Neural cell (in vitro differentiated cells): ENCODE data around the gene ACYP2.

ENCODE experiments used
- EP300 ChIP-seq: fragments of 450-650 bp; conservative IDR thresholded peaks from 2 replicates; pipeline ENCODE4 v1.6.1; 2014; ENCODE audit warnings: antibody characterized with exemption, mild to moderate bottlenecking, moderate library complexity; ENCODE audit not compliant: poor library complexity, severe bottlenecking
- EZH2 ChIP-seq: fragments of 200-600, 300-800 bp; shearing (Covaris generic), sonication (generic); IDR thresholded peaks from 2 replicates; pipeline ENCODE4 v1.6.1; 2014; ENCODE audit warnings: antibody characterized with exemption, low read length, borderline replicate concordance, mild to moderate bottlenecking; ENCODE audit not compliant: insufficient read depth, poor library complexity, severe bottlenecking
- MXI1 ChIP-seq: fragments of 450-650 bp; conservative IDR thresholded peaks from 2 replicates; pipeline ENCODE4 v1.6.1; 2014; ENCODE audit warnings: antibody characterized with exemption, mild to moderate bottlenecking; ENCODE audit not compliant: poor library complexity, severe bottlenecking
- POLR2AphosphoS5 ChIP-seq: IDR thresholded peaks from 2 replicates; pipeline ENCODE4 v1.6.1; 2012
- RAD21 ChIP-seq: fragments of 450-650 bp; conservative IDR thresholded peaks from 2 replicates; pipeline ENCODE4 v1.6.1; 2014; ENCODE audit warnings: antibody characterized with exemption, mild to moderate bottlenecking, moderate library complexity
- SMC3 ChIP-seq: fragments of 450-650 bp; conservative IDR thresholded peaks from 2 replicates; pipeline ENCODE4 v1.6.1; 2014; ENCODE audit warnings: antibody characterized with exemption, mild to moderate bottlenecking, moderate library complexity; ENCODE audit not compliant: poor library complexity
- TAF1 ChIP-seq: IDR thresholded peaks from 2 replicates; pipeline ENCODE4 v1.6.1; 2012; ENCODE audit warnings: low read depth
- TF ChIP-seq, protein P1 (sequence below): fragments of 450-650 bp; IDR thresholded peaks from 2 replicates; pipeline ENCODE4 v1.5.1; 2014; ENCODE audit warnings: antibody characterized with exemption, mild to moderate bottlenecking, moderate library complexity; ENCODE audit not compliant: poor library complexity, severe bottlenecking
- TF ChIP-seq, protein P2 (sequence below): IDR thresholded peaks from 2 replicates; pipeline ENCODE4 v1.6.1; 2012; ENCODE audit warnings: borderline replicate concordance

DNA sequence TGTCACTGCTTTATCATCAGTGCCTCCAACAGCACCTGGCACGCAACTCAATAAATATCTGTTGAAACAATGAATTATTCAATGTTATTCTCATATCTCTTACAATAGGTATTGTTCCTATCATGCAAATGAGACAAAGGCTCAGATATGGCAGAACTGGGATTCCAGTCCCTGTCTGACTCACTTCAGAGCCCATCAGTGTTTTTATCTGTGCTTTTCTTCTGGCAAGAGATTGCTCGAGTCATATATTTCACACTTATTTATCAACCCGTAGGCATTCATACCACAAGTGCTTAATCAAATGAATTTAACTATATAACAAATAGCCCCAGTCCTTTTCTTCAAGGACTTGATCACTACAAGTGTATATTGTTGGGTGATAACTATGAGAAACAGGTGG, 217.0 kb downstream of the ACYP2 start:
- TF ChIP-seq, protein P1, sequence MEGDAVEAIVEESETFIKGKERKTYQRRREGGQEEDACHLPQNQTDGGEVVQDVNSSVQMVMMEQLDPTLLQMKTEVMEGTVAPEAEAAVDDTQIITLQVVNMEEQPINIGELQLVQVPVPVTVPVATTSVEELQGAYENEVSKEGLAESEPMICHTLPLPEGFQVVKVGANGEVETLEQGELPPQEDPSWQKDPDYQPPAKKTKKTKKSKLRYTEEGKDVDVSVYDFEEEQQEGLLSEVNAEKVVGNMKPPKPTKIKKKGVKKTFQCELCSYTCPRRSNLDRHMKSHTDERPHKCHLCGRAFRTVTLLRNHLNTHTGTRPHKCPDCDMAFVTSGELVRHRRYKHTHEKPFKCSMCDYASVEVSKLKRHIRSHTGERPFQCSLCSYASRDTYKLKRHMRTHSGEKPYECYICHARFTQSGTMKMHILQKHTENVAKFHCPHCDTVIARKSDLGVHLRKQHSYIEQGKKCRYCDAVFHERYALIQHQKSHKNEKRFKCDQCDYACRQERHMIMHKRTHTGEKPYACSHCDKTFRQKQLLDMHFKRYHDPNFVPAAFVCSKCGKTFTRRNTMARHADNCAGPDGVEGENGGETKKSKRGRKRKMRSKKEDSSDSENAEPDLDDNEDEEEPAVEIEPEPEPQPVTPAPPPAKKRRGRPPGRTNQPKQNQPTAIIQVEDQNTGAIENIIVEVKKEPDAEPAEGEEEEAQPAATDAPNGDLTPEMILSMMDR, result no peak
- no peak for TF ChIP-seq EZH2
- no peak for TF ChIP-seq TAF1
- TF ChIP-seq POLR2AphosphoS5, result no peak
- TF ChIP-seq EP300, result no peak
- TF ChIP-seq RAD21, result no peak
- no peak for TF ChIP-seq SMC3
- TF ChIP-seq, protein P2, sequence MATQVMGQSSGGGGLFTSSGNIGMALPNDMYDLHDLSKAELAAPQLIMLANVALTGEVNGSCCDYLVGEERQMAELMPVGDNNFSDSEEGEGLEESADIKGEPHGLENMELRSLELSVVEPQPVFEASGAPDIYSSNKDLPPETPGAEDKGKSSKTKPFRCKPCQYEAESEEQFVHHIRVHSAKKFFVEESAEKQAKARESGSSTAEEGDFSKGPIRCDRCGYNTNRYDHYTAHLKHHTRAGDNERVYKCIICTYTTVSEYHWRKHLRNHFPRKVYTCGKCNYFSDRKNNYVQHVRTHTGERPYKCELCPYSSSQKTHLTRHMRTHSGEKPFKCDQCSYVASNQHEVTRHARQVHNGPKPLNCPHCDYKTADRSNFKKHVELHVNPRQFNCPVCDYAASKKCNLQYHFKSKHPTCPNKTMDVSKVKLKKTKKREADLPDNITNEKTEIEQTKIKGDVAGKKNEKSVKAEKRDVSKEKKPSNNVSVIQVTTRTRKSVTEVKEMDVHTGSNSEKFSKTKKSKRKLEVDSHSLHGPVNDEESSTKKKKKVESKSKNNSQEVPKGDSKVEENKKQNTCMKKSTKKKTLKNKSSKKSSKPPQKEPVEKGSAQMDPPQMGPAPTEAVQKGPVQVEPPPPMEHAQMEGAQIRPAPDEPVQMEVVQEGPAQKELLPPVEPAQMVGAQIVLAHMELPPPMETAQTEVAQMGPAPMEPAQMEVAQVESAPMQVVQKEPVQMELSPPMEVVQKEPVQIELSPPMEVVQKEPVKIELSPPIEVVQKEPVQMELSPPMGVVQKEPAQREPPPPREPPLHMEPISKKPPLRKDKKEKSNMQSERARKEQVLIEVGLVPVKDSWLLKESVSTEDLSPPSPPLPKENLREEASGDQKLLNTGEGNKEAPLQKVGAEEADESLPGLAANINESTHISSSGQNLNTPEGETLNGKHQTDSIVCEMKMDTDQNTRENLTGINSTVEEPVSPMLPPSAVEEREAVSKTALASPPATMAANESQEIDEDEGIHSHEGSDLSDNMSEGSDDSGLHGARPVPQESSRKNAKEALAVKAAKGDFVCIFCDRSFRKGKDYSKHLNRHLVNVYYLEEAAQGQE, result no peak
- no peak for TF ChIP-seq MXI1
